GM21526 (cell line): ENCODE data around the gene ZDHHC23.

ENCODE experiments used
- ATAC-seq: cut with Tn5 transposase; IDR thresholded peaks from one replicate; pipeline ENCODE4 v1.9.1; 2021; ENCODE audit warnings: moderate library complexity; ENCODE audit not compliant: unreplicated experiment, low FRiP score

The ZDHHC23 gene

GRCh38 chr3:113947372-113948014, at the start of gene ZDHHC23:
Gene ZDHHC23, plus strand, starts transcription at chr3:113948013. Its CDS starts 790 bp downstream, at chr3:113948803.
- ATAC-seq, result peak; percentile 74

GRCh38 chr3:113898892-113899291, 48.9 kb upstream of the ZDHHC23 start:
- ATAC-seq, result no peak

GRCh38 chr3:113906568-113907140, 41.2 kb upstream of the ZDHHC23 start:
- no peak for ATAC-seq

- no peak for ATAC-seq
Observed at GRCh38 chr3:113908133-113908532, 39.7 kb upstream of the ZDHHC23 start.

- ATAC-seq, result no peak
Observed at GRCh38 chr3:113910966-113911365, 36.8 kb upstream of the ZDHHC23 start.

GRCh38 chr3:113912552-113913236, 35.1 kb upstream of the ZDHHC23 start:
- ATAC-seq, result peak; percentile 94

GRCh38 chr3:113914646-113915045, 33.2 kb upstream of the ZDHHC23 start:
- no peak for ATAC-seq

- ATAC-seq, result no peak
Observed at GRCh38 chr3:113927556-113927955, 20.3 kb upstream of the ZDHHC23 start.

- ATAC-seq, result no peak
Observed at GRCh38 chr3:113946831-113947230, 982 bp upstream of the ZDHHC23 start.

GRCh38 chr3:113948015-113948917, 453 bp downstream of the ZDHHC23 start:
- ATAC-seq, result peak; percentile 49

- ATAC-seq, result no peak
Observed at GRCh38 chr3:113952921-113953320, 5.1 kb downstream of the ZDHHC23 start.

- ATAC-seq, result no peak
Observed at GRCh38 chr3:113953677-113954076, 5.9 kb downstream of the ZDHHC23 start.

- no peak for ATAC-seq
Observed at GRCh38 chr3:113954091-113954685, 6.4 kb downstream of the ZDHHC23 start.

GRCh38 chr3:113963879-113964278, 16.1 kb downstream of the ZDHHC23 start:
- no peak for ATAC-seq

GRCh38 chr3:113966172-113966571, 18.4 kb downstream of the ZDHHC23 start:
- ATAC-seq, result no peak

GRCh38 chr3:113968986-113969385, 21.2 kb downstream of the ZDHHC23 start:
- no peak for ATAC-seq

GRCh38 chr3:113977822-113978221, 30.0 kb downstream of the ZDHHC23 start:
- ATAC-seq, result no peak

GRCh38 chr3:113979916-113980315, 32.1 kb downstream of the ZDHHC23 start:
- no peak for ATAC-seq

GRCh38 chr3:113981803-113982202, 34.0 kb downstream of the ZDHHC23 start:
- ATAC-seq, result no peak

- ATAC-seq, result no peak
Observed at GRCh38 chr3:113983544-113983943, 35.7 kb downstream of the ZDHHC23 start.
